Skeletal muscle tissue (tissue), 4 donors: ENCODE measurements around the gene RETREG1. TPM values are rescaled to one million over a fixed set of nuclear protein-coding genes. Genes with fewer than 3 reads are reported as not detected.

ENCODE experiments used
- H3K27ac ChIP-seq: one replicate; pipeline ENCODE4 v1.7.0; 2013; ENCODE audit warnings: mild to moderate bottlenecking, low read depth, low read length, inconsistent platforms
- H3K27me3 ChIP-seq, 3 donors: one replicate each; pipeline ENCODE4 v1.7.0; 2013; ENCODE audit warnings: low read length in 3 of 3; ENCODE audit not compliant: control insufficient read depth in 3 of 3, insufficient read depth in 3 of 3
- H3K36me3 ChIP-seq, 3 donors: one replicate each; pipeline ENCODE4 v1.7.0; 2013; ENCODE audit warnings: low read length in 3 of 3; ENCODE audit not compliant: control insufficient read depth in 3 of 3, insufficient read depth in 3 of 3
- H3K4me1 ChIP-seq, 3 donors: one replicate each; pipeline ENCODE4 v1.7.0; 2013; ENCODE audit warnings: low read length in 3 of 3, mild to moderate bottlenecking in 3 of 3; ENCODE audit not compliant: control insufficient read depth in 3 of 3, insufficient read depth in 3 of 3
- H3K4me3 ChIP-seq, 3 donors: one replicate each; pipeline ENCODE4 v1.7.0; 2013; ENCODE audit warnings: low read length in 3 of 3
- H3K9ac ChIP-seq, 3 donors: one replicate each; pipeline ENCODE4 v1.7.0; 2013; ENCODE audit warnings: low read length in 3 of 3, mild to moderate bottlenecking in 3 of 3, moderate library complexity in 2 of 3, low read depth in 1 of 3
- H3K9me3 ChIP-seq, 3 donors: one replicate each; pipeline ENCODE4 v1.7.0; 2013; ENCODE audit warnings: low read length in 3 of 3; ENCODE audit not compliant: control insufficient read depth in 3 of 3
- total RNA-seq: library from RNA; depleted of rRNA; stranded (reverse); fragments of >200 nt; gene quantifications from one replicate; pipeline ENCODE4 v1.2.3, GENCODE V29; 2014
- donor health status: Osteomylitis.

The RETREG1 gene
- total RNA-seq, 1 donor from 2014 or later = 61.1 TPM

- no peak overlapping the region for H3K4me3 ChIP-seq
- no peaks in the 10 kb centered on the region for H3K9me3 ChIP-seq
- peaks cover 0 to 2% (median 0%) of the 10 kb centered on the region in 3 donors for H3K4me1 ChIP-seq
- H3K27ac ChIP-seq = no peak overlapping the region
- no peak overlapping the region for H3K9ac ChIP-seq
- H3K36me3 ChIP-seq = no peaks in the 10 kb centered on the region
- no peaks in the 10 kb centered on the region for H3K27me3 ChIP-seq
Observed at GRCh38 chr5:16589658-16590057, 27.1 kb downstream of the RETREG1 start.

GRCh38 chr5:16588434-16589214 is 28.2 kb downstream of the RETREG1 start:
- no peak overlapping the region for H3K4me3 ChIP-seq
- H3K4me1 ChIP-seq = peaks cover 0 to 2% (median 0%) of the 10 kb centered on the region in 3 donors
- no peaks in the 10 kb centered on the region for H3K9me3 ChIP-seq
- no peak overlapping the region for H3K27ac ChIP-seq
- no peaks in the 10 kb centered on the region for H3K27me3 ChIP-seq
- H3K36me3 ChIP-seq = no peaks in the 10 kb centered on the region
- H3K9ac ChIP-seq = no peak overlapping the region

- Histone ChIP-seq H3K36me3 (no peaks in the 10 kb centered on the region), H3K9me3 (no peaks in the 10 kb centered on the region), H3K4me3 (no peak overlapping the region), H3K27me3 (no peaks in the 10 kb centered on the region), H3K9ac (no peak overlapping the region), H3K4me1 (peaks cover 0 to 2% (median 0%) of the 10 kb centered on the region in 3 donors), H3K27ac (no peak overlapping the region)
Observed at GRCh38 chr5:16586556-16586955, 30.2 kb downstream of the RETREG1 start.

GRCh38 chr5:16585041-16585667 is 31.6 kb downstream of the RETREG1 start:
- Histone ChIP-seq H3K9ac (no peak overlapping the region), H3K9me3 (no peaks in the 10 kb centered on the region), H3K27me3 (no peaks in the 10 kb centered on the region), H3K36me3 (no peaks in the 10 kb centered on the region), H3K27ac (no peak overlapping the region), H3K4me1 (peaks cover 0 to 2% (median 0%) of the 10 kb centered on the region in 3 donors), H3K4me3 (no peak overlapping the region)

- Histone ChIP-seq H3K27me3 (no peaks in the 10 kb centered on the region), H3K9ac (no peak overlapping the region), H3K36me3 (no peaks in the 10 kb centered on the region), H3K27ac (no peak overlapping the region), H3K9me3 (no peaks in the 10 kb centered on the region), H3K4me1 (peaks cover 0 to 4% (median 4%) of the 10 kb centered on the region in 3 donors), H3K4me3 (no peak overlapping the region)
Observed at GRCh38 chr5:16582081-16582480, 34.7 kb downstream of the RETREG1 start.

GRCh38 chr5:16580382-16580781 is 36.4 kb downstream of the RETREG1 start:
- Histone ChIP-seq H3K9ac (no peak overlapping the region), H3K27me3 (no peaks in the 10 kb centered on the region), H3K4me3 (no peak overlapping the region), H3K27ac (no peak overlapping the region), H3K9me3 (no peaks in the 10 kb centered on the region), H3K4me1 (peaks cover 2 to 6% (median 4%) of the 10 kb centered on the region in 3 donors), H3K36me3 (no peaks in the 10 kb centered on the region)

- Histone ChIP-seq H3K4me3 (no peak overlapping the region), H3K36me3 (no peaks in the 10 kb centered on the region), H3K9me3 (no peaks in the 10 kb centered on the region), H3K27ac (no peak overlapping the region), H3K27me3 (no peaks in the 10 kb centered on the region), H3K4me1 (peaks cover 6 to 15% (median 9%) of the 10 kb centered on the region in 3 donors), H3K9ac (no peak overlapping the region)
Observed at GRCh38 chr5:16579142-16579847, 37.5 kb downstream of the RETREG1 start.

GRCh38 chr5:16578474-16578883 is 38.3 kb downstream of the RETREG1 start:
- H3K36me3 ChIP-seq = no peaks in the 10 kb centered on the region
- no peak overlapping the region for H3K9ac ChIP-seq
- H3K9me3 ChIP-seq = no peaks in the 10 kb centered on the region
- H3K27me3 ChIP-seq = no peaks in the 10 kb centered on the region
- H3K4me1 ChIP-seq = peaks cover 6 to 21% (median 12%) of the 10 kb centered on the region in 3 donors
- H3K27ac ChIP-seq = no peak overlapping the region
- no peak overlapping the region for H3K4me3 ChIP-seq

GRCh38 chr5:16577677-16578076 is 39.1 kb downstream of the RETREG1 start:
- peaks cover 6 to 21% (median 12%) of the 10 kb centered on the region in 3 donors for H3K4me1 ChIP-seq
- H3K9ac ChIP-seq = no peak overlapping the region
- no peaks in the 10 kb centered on the region for H3K9me3 ChIP-seq
- H3K4me3 ChIP-seq = no peak overlapping the region
- no peak overlapping the region for H3K27ac ChIP-seq
- no peaks in the 10 kb centered on the region for H3K36me3 ChIP-seq
- no peaks in the 10 kb centered on the region for H3K27me3 ChIP-seq
